Astrocyte of the cerebellum (primary cell): Measurements from ENCODE around the gene ANKH.
"Not testable (repeated sequence)": the region's sequence is repeated elsewhere in the genome, so short reads cannot be mapped to it uniquely, and the experiment has no call there.

Experiments used
- DNase-seq: peaks from one replicate; pipeline ENCODE4 v3.0.0-alpha.2; 2011; ENCODE audit warnings: low read depth
- H3K4me3 ChIP-seq: 2 replicates; pipeline ENCODE4 v1.5.1; 2011; ENCODE audit warnings: mild to moderate bottlenecking, low read depth, low read length, moderate library complexity
- in situ Hi-C: cut with HindIII; loops from 2 replicates; pipeline ENCODE4 v1.10.0; 2017; ENCODE audit warnings: low sequenced_read_pairs
- TF ChIP-seq, protein P1 (sequence below): IDR thresholded peaks from 2 replicates; pipeline ENCODE4 v1.5.1; 2012; ENCODE audit warnings: low read length, low read depth, moderate library complexity, mild to moderate bottlenecking; ENCODE audit errors: missing control alignments

The ANKH gene

DNA sequence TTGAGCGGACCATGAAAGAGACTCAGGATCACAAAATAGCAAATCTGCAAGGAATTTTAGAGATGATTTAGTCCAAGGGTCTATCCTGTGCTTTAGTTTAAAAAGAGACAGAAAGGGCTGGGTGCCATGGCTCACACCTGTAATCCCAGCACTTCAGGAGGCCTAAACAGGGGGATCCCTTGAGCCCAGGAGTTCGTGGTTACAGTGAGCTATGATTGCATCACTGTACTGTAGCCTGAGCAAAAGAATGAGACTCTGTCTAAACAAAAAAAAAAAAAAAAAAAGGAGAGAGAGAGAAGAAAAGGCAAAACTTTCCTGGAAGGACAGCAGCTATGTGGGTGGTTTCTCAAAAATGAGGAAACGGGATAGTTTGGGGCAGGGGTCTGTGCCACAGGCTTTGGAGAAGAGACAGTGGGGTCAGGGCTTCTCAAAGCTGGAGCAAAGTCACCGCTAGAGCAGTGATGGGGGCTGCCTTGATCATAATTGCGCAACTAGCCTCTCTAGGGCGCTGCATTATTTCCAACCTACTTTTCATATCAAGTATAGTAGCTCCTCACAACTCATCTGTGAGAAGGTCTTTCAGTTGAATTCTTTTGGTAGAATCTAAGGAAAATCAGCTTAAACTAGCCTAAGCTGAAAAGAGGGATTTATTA lies 8.5 kb upstream of the ANKH start:
- H3K4me3 ChIP-seq = no peak overlapping the region
- no peak for DNase-seq
- in situ Hi-C loops = no loop called here
- TF ChIP-seq, protein P1, sequence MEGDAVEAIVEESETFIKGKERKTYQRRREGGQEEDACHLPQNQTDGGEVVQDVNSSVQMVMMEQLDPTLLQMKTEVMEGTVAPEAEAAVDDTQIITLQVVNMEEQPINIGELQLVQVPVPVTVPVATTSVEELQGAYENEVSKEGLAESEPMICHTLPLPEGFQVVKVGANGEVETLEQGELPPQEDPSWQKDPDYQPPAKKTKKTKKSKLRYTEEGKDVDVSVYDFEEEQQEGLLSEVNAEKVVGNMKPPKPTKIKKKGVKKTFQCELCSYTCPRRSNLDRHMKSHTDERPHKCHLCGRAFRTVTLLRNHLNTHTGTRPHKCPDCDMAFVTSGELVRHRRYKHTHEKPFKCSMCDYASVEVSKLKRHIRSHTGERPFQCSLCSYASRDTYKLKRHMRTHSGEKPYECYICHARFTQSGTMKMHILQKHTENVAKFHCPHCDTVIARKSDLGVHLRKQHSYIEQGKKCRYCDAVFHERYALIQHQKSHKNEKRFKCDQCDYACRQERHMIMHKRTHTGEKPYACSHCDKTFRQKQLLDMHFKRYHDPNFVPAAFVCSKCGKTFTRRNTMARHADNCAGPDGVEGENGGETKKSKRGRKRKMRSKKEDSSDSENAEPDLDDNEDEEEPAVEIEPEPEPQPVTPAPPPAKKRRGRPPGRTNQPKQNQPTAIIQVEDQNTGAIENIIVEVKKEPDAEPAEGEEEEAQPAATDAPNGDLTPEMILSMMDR = no peak

DNA sequence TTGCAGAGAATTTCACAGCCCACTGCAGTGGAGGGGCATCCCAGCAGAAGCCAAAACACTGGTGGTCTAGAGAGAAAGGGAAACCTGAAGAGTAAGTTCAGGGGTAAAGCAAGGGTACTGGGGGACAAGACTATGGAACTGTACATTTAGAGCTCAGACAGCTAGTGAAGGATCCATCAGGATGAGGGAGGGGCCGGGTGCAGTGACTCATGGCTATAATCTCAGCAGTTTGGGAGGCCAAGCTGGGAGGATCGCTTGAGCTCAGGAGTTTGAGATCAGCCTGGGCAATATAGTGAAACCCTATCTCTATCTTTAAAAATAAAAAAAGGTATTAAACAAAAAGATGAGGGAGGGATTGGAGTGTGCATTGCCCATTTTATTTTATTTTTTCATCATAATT lies 7.8 kb upstream of the ANKH start:
- DNase-seq = no peak
- in situ Hi-C loops = no loop called here
- H3K4me3 ChIP-seq = no peak overlapping the region
- TF ChIP-seq, protein P1 = no peak

DNA sequence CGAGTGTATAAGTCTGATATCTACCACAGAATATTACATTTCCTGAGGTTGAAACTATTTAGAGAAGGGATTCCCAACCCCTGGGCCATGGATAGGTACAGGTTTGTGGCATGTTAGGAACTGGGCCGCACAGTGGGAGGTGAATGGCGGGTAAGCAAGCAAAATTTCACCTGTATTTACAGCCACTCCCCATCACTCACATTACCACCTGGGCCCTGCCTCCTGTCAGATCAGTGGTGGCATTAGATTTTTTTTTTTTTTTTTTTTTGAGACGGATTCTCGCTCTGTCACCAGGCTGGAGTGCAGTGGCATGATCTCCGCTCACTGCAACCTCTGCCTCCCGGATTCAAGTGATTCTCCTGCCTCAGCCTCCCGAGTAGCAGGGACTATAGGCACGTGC lies 6.6 kb upstream of the ANKH start:
- in situ Hi-C loops, DNase-seq, H3K4me3 ChIP-seq: not testable (repeated sequence)

DNA sequence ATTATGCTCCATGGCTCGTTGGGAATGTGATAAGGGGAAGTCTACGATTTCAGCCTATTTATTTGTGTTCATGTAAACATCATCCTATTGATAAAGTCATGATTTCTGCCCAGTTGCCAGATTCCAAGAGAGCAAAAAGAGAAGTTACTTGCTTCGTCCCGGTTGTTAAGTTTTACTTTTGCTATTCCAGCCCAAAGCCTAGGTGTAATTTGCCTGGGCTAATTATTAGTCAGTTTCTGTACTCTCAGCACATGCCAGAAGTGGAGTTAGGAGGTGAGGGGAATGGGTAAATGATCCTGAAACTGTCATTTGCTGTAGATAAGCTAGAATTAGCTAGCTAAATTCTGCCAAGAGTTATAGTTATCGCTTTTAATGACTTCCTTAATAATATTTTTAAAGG lies 4.5 kb upstream of the ANKH start:
- in situ Hi-C loops = no loop called here
- H3K4me3 ChIP-seq = no peak overlapping the region
- TF ChIP-seq, protein P1 = no peak
- no peak for DNase-seq

DNA sequence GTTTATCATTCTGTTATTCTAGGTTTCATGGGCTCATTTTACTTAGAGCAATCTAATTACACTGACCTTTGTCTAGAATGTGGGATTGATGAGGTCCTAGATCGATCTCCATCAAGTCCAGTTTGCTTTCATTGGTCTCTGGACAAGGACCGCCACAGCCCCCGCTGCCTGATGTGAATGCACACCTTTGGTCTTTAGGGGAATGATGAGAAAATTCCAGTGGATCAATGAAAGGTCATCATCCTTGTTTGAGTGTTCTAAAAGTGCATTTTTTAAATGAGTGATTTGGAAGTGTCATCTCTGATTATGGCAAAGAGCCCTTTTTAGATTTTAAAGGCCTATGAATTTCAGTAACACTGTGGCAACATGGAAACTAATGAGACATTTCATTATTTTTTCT lies 2.2 kb upstream of the ANKH start:
- no peak for DNase-seq
- H3K4me3 ChIP-seq = no peak overlapping the region
- in situ Hi-C loops = loop anchor here (5.0 kb wide), 1 partner anchor 129 kb away; no protein-coding TSS in a partner anchor
- TF ChIP-seq, protein P1 = no peak

DNA sequence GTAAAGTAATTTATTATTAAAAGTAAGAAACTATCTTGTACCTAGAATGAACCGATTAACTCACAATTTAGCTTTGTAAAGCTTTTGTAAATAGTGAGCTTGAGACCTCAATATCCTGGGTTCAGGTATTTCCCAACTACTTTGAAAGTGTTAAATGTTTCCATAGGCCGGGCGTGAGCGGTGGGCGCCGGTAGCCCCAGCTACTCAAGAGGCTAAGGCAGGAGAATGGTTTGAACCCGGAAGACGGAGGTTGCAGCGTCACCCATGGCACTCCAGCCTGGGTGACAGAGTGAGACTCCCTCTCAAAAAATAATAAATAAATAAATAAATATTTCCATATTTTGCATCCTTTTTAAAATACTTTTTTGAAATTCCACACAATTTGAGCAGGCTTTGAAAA lies 1.5 kb upstream of the ANKH start:
- DNase-seq = no peak
- TF ChIP-seq, protein P1 = no peak
- in situ Hi-C loops = loop anchor here (5.0 kb wide), 1 partner anchor 129 kb away; no protein-coding TSS in a partner anchor
- no peak overlapping the region for H3K4me3 ChIP-seq

DNA sequence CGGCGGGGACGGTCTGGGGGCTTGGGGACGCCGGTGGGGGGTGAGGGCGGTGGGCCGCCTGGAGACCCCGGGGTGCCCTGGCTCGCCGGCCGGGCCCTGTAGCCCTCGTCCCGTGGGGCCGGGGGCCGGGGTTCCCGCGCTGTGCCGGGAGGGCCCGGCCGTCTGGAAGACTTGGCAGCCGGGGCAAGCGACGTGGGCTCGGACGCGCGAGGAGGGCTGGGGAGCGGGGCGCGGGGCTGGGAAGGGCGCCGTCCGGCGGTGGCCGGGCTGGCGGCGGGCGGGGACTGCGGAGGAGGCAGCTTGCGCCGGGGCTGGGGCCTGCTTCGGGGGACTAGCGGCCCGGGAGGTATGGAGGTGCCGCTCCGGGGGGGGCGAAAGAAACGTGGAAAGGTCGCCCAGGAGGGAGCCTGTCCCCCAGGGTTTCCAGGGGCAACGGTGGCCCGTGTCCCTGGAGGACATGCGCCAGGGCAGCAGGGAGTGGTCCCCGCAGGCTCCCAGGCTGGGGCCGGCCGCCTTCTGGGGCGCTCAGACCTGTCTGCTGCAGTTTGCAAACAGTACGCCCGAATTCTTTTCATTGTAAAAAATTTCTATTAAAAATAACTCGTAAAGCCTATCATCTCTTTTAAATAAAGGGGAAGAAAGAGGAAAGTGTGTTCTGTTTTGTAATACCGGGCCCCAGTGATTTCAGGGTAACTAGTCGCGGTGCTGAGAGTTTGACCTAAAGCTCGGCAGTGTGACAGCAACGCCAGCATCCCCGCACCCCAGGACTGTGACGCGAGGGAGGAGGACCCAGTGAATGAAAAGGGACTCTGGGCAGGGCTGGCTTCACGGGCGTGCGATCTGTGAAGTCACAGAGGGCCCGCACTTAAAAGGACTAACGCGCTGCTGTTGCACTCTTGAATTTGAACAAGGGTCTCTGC lies 752 bp upstream of the ANKH start:
- TF ChIP-seq, protein P1 = no peak
- no peak for DNase-seq
- H3K4me3 ChIP-seq = peak overlapping the region; percentile 55
- in situ Hi-C loops = loop anchor here (5.0 kb wide), 1 partner anchor 130 kb away; no protein-coding TSS in a partner anchor
